Left ventricle myocardium inferior (tissue), 1 donor: ENCODE measurements around the gene MRS2. TPM values are rescaled to one million over a fixed set of nuclear protein-coding genes. Genes with fewer than 3 reads are reported as not detected.
"Not testable (repeated sequence)": the region's sequence is repeated elsewhere in the genome, so short reads cannot be mapped to it uniquely, and the experiment has no call there.

Experiments used
- DNase-seq: peaks from one replicate; pipeline ENCODE4 v3.0.0-alpha.2; 2020
- H3K27ac ChIP-seq: fragments of 200-600 bp; replicated peaks from 2 replicates; pipeline ENCODE4 v1.8.0; 2021
- H3K27me3 ChIP-seq: fragments of 200-600 bp; 2 replicates; pipeline ENCODE4 v1.8.0; 2021; ENCODE audit warnings: low read depth
- H3K36me3 ChIP-seq: fragments of 200-600 bp; 2 replicates; pipeline ENCODE4 v1.8.0; 2021
- H3K4me1 ChIP-seq: fragments of 200-600 bp; 2 replicates; pipeline ENCODE4 v1.8.0; 2021
- H3K4me3 ChIP-seq: fragments of 200-600 bp; 2 replicates; pipeline ENCODE4 v1.8.0; 2021; ENCODE audit warnings: mild to moderate bottlenecking, moderate library complexity
- H3K9me3 ChIP-seq: fragments of 200-600 bp; replicated peaks from 2 replicates; pipeline ENCODE4 v1.8.0; 2021
- intact Hi-C: fragments of 100-400 bp; cut with micrococcal nuclease; formaldehyde crosslinking; loops from one replicate; pipeline ENCODE4 v1.11.0; 2022
- total RNA-seq: library from RNA; stranded (reverse); fragmentation: NEBNext Ultra II Directional; extraction: Animal tissue kit (Norgen Biotek cat#: 25700); gene quantifications from one replicate; pipeline ENCODE4 v1.2.1, GENCODE V29; 2021
- TF ChIP-seq, protein P1 (sequence below): fragments of 200-600 bp; IDR thresholded peaks from 2 replicates; pipeline ENCODE4 v1.8.0; 2021; ENCODE audit warnings: antibody characterized with exemption, mild to moderate bottlenecking, borderline replicate concordance
- donor health status: DM: no; HTN: yes; CAD: no; lungs with severe emphysema.

Gene MRS2
- total RNA-seq, 1 donor from 2014 or later = 44.7 TPM

DNA sequence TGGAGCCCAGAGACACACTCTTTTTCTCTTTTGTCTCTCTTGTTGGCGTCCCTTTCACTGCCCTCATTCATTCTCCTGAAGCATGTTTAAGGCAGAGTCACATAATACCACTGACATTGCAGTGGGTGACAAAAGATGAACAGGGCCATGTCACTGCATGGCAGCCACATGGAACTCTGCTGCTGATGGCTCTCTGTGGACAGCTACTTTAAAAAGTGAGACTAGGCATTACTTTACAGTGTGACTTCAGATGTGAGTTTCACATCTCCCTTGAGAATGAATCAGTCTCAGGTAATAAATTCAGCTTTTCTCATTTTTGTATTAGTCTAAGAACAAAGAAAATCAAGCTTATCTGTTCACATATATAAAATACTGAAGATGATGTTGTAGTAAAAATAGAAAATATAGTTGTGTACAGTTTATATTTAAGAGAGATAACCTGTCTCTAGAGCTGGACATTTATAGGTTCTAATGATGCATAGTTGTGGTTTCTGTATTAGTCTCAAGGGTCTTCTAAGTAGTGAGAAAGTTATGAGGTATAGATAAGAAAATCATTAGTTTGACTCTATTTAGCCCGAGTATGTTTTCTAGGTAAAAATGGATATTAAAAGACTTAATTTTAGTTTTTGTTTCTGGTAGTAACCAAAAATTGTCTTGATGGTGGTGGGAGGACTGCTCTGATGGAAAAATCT lies 6.1 kb downstream of the MRS2 start:
- DNase-seq = no peak
- Histone ChIP-seq H3K4me1 (peaks cover 33% of the 10 kb centered on the region), H3K4me3 (no peak overlapping the region), H3K27ac (no peak overlapping the region), H3K36me3 (peaks cover 86% of the 10 kb centered on the region), H3K27me3 (no peaks in the 10 kb centered on the region), H3K9me3 (no peaks in the 10 kb centered on the region)
- intact Hi-C loops = no loop called here
- TF ChIP-seq, protein P1, sequence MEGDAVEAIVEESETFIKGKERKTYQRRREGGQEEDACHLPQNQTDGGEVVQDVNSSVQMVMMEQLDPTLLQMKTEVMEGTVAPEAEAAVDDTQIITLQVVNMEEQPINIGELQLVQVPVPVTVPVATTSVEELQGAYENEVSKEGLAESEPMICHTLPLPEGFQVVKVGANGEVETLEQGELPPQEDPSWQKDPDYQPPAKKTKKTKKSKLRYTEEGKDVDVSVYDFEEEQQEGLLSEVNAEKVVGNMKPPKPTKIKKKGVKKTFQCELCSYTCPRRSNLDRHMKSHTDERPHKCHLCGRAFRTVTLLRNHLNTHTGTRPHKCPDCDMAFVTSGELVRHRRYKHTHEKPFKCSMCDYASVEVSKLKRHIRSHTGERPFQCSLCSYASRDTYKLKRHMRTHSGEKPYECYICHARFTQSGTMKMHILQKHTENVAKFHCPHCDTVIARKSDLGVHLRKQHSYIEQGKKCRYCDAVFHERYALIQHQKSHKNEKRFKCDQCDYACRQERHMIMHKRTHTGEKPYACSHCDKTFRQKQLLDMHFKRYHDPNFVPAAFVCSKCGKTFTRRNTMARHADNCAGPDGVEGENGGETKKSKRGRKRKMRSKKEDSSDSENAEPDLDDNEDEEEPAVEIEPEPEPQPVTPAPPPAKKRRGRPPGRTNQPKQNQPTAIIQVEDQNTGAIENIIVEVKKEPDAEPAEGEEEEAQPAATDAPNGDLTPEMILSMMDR = no peak

DNA sequence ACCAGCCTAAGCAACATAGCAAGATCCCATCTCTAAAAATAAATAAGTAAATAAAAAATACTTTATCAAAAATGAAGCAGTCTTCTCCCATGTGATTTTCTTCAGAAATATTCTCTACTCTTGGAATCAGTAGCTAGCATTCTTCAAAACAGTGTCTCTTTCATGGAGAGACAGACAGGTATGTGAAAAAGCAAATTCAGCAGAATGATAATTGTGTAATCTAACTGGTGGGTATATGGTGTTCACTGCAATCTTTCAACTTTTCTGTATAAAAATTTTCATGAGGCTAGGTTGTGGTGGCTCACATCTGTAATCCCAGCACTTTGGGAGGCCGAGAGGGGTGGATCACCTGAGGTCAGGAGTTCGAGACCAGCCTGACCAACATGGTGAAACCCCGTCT lies 7.9 kb downstream of the MRS2 start:
- no peak overlapping the region for H3K27ac ChIP-seq
- DNase-seq = no peak
- peaks cover 16% of the 10 kb centered on the region for H3K4me1 ChIP-seq
- TF ChIP-seq, protein P1 = no peak
- H3K36me3 ChIP-seq = peaks cover 92% of the 10 kb centered on the region
- intact Hi-C loops = no loop called here
- H3K27me3 ChIP-seq = no peaks in the 10 kb centered on the region
- H3K4me3 ChIP-seq = no peak overlapping the region
- H3K9me3 ChIP-seq = no peaks in the 10 kb centered on the region

DNA sequence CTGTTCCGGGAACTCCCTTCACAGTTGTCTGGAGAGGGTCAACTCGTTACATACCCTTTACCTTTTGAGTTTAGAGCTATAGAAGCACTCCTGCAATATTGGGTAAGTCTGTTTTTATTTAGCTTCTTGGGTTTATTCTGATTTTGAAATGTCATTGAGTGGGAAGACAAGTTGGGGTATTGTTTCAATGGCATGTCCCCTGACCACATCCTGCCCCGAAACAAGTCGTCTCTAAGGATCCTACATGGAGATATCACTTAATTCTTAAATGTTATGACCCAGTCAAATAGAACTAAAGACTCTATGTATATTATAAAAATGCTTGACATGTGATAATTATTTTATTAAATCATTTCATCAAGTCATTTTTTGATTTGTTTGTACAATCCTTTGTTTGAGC lies 9.6 kb downstream of the MRS2 start:
- H3K9me3 ChIP-seq = no peaks in the 10 kb centered on the region
- TF ChIP-seq, protein P1 = no peak
- intact Hi-C loops = no loop called here
- no peak overlapping the region for H3K4me3 ChIP-seq
- no peak for DNase-seq
- peaks cover 9% of the 10 kb centered on the region for H3K4me1 ChIP-seq
- no peak overlapping the region for H3K27ac ChIP-seq
- H3K27me3 ChIP-seq = no peaks in the 10 kb centered on the region
- peaks cover 93% of the 10 kb centered on the region for H3K36me3 ChIP-seq

DNA sequence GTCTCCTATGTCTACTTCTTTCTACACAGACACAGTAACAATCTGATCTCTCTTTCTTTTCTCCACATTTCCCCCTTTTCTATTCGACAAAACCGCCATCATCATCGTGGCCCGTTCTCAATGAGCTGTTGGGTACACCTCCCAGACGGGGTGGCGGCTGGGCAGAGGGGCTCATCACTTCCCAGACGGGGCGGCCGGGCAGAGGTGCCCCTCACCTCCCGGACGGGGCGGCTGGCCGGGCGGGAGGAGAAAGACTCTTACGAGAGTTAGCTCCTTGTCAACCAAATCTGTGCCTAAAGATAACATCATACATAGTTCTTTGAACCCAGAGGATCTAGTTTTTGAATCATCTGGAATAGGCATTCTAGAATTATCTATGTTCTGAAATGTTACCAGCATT lies 11.8 kb downstream of the MRS2 start:
- H3K4me3 ChIP-seq, intact Hi-C loops, H3K9me3 ChIP-seq, H3K4me1 ChIP-seq, H3K27me3 ChIP-seq, DNase-seq, H3K27ac ChIP-seq: not testable (repeated sequence)
- peaks cover 95% of the 10 kb centered on the region for H3K36me3 ChIP-seq

DNA sequence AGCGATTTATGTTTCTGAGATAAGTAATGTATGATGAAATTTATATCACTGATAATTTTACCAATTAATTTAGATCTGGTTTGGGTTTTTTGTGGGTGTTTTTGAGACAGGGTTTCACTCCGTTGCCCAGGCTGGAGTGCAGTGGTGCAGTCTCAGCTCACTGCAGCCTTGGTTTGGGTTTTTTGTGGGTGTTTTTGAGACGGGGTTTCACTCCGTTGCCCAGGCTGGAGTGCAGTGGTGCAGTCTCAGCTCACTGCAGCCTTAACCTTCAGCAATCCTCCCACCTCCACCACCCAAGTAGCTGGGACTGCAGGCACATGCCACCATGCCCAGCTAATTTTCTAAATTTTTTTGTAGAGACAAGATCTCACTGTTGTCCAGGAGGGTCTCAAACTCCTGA lies 13.0 kb downstream of the MRS2 start:
- Histone ChIP-seq H3K27ac (no peak overlapping the region), H3K9me3 (no peaks in the 10 kb centered on the region), H3K4me1 (no peaks in the 10 kb centered on the region), H3K27me3 (no peaks in the 10 kb centered on the region), H3K36me3 (peaks cover 95% of the 10 kb centered on the region), H3K4me3 (no peak overlapping the region)
- intact Hi-C loops = no loop called here
- DNase-seq = no peak
- TF ChIP-seq, protein P1 = no peak

DNA sequence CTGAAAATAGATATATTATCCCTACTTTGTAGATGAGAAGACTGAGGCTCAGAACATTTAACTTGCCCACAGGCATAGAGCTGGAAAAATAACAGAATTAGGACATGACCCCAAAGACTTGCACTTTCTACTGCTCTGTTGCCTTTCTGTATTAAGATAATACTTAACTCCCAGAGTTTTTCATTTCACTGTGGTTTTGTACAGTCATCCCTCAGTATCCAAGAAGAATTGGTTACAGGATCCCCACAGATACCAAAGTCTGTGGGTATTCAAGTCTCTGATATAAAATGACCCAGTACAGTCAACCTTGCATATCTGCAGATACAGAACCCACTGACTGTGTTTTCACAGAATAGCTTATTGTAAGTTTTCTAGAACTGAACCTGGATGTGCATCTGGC lies 16.8 kb downstream of the MRS2 start:
- Histone ChIP-seq H3K36me3 (peaks cover 99% of the 10 kb centered on the region), H3K27ac (no peak overlapping the region), H3K9me3 (no peaks in the 10 kb centered on the region), H3K4me1 (no peaks in the 10 kb centered on the region), H3K27me3 (no peaks in the 10 kb centered on the region), H3K4me3 (no peak overlapping the region)
- intact Hi-C loops = no loop called here
- TF ChIP-seq, protein P1 = no peak
- no peak for DNase-seq
